Neural crest cell (in vitro differentiated cells): ENCODE results near the gene TRIP13. TPM values are rescaled to one million over a fixed set of nuclear protein-coding genes. Genes with fewer than 3 reads are reported as not detected.

Source experiments
- DNase-seq: peaks from one replicate; pipeline ENCODE4 v3.0.0; 2021; ENCODE audit warnings: low read depth, mixed read lengths, low spot score
- H3K27ac Mint-ChIP-seq: one replicate; pipeline ENCODE4 v1.8.0; 2021; ENCODE audit warnings: mild to moderate bottlenecking, mixed read lengths; ENCODE audit not compliant: unreplicated experiment
- H3K27me3 Mint-ChIP-seq: 2 replicates; pipeline ENCODE4 v1.8.0; 2021; ENCODE audit warnings: low read depth, mild to moderate bottlenecking, mixed read lengths
- H3K36me3 Mint-ChIP-seq: 2 replicates; pipeline ENCODE4 v1.8.0; 2021; ENCODE audit warnings: low read depth, mild to moderate bottlenecking, mixed read lengths
- H3K4me1 Mint-ChIP-seq: 2 replicates; pipeline ENCODE4 v1.8.0; 2021; ENCODE audit warnings: mixed read lengths
- H3K4me3 Mint-ChIP-seq: one replicate; pipeline ENCODE4 v1.8.0; 2021; ENCODE audit warnings: mild to moderate bottlenecking, mixed read lengths
- H3K9me3 Mint-ChIP-seq: 2 replicates; pipeline ENCODE4 v1.8.0; 2021; ENCODE audit warnings: mixed read lengths
- total RNA-seq: library from RNA; stranded (reverse); gene quantifications from 2 replicates; pipeline ENCODE4 v1.2.1, GENCODE V29; 2021
- TF ChIP-seq, protein P1 (sequence below): fragments of 200-600 bp; sonication (generic); conservative IDR thresholded peaks from 2 replicates; pipeline ENCODE4 v1.5.0; 2021; ENCODE audit warnings: antibody characterized with exemption, mild to moderate bottlenecking

TRIP13 gene
- total RNA-seq, 1 donor from 2014 or later = 32.6 TPM

DNA sequence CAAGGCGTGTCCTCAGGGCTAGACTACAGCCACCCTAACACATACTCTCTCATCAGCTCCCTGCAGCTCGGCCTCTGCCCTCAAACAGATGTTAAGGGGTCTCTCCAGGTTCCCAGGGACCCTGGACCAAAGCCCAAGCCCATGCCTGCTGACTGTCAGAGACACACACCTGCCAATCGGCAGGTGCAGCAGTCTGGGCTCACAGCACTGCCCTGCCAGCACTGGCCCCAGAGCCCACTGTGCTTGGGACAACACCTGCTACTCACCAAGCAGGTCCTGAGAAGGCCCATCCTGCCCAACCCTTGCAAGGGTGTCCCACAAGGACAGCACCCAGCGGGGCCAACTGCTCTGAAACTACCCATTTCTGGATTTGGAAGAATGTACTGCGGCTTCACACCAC lies 21.7 kb upstream of the TRIP13 start:
- no peak overlapping the region for H3K4me3 Mint-ChIP-seq
- TF ChIP-seq, protein P1, sequence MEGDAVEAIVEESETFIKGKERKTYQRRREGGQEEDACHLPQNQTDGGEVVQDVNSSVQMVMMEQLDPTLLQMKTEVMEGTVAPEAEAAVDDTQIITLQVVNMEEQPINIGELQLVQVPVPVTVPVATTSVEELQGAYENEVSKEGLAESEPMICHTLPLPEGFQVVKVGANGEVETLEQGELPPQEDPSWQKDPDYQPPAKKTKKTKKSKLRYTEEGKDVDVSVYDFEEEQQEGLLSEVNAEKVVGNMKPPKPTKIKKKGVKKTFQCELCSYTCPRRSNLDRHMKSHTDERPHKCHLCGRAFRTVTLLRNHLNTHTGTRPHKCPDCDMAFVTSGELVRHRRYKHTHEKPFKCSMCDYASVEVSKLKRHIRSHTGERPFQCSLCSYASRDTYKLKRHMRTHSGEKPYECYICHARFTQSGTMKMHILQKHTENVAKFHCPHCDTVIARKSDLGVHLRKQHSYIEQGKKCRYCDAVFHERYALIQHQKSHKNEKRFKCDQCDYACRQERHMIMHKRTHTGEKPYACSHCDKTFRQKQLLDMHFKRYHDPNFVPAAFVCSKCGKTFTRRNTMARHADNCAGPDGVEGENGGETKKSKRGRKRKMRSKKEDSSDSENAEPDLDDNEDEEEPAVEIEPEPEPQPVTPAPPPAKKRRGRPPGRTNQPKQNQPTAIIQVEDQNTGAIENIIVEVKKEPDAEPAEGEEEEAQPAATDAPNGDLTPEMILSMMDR = no peak
- H3K27me3 Mint-ChIP-seq = no peaks in the 10 kb centered on the region
- H3K36me3 Mint-ChIP-seq = peaks cover 24% of the 10 kb centered on the region
- H3K27ac Mint-ChIP-seq = no peak overlapping the region
- no peaks in the 10 kb centered on the region for H3K4me1 Mint-ChIP-seq
- no peaks in the 10 kb centered on the region for H3K9me3 Mint-ChIP-seq
- no peak for DNase-seq

DNA sequence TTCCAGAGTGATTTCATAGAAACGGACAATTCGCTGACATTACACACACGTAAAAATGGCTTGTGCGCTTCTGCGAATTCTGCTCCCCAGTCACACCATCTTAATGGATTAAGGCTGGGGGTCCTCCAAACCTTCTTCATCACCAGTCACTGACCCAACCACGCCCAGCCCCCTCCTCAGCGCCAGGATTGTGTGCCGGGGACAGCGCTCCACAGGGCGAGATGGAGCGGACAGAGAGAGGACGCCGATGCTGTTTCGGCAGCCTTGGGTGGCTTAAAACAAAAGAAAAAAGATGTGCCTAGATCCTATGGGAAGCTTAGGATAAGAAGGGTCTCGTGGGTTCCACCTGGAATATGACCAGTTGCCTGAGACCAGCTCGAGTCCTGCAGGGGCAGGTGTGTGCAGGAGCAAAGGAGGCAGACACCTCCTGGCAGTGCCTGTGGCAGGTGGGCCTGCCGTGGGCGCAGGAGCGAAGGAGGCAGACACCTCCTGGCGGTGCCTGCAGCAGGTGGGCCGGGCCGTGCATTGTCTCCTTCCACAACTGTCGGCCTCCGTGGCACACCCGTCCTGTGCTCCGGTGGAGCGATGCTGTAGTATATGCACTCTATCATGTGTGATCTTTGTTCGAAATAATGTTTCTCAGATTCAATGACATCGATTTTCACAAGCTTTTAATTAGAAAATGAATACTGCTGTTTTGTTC lies 20.9 kb upstream of the TRIP13 start:
- Mint-ChIP-seq H3K4me1 (no peaks in the 10 kb centered on the region), H3K9me3 (no peaks in the 10 kb centered on the region), H3K36me3 (peaks cover 24% of the 10 kb centered on the region), H3K27ac (no peak overlapping the region), H3K27me3 (no peaks in the 10 kb centered on the region), H3K4me3 (no peak overlapping the region)
- no peak for DNase-seq
- TF ChIP-seq, protein P1 = no peak

- Mint-ChIP-seq H3K9me3 (no peaks in the 10 kb centered on the region), H3K27ac (no peak overlapping the region), H3K4me3 (no peak overlapping the region), H3K4me1 (no peaks in the 10 kb centered on the region), H3K27me3 (no peaks in the 10 kb centered on the region), H3K36me3 (peaks cover 24% of the 10 kb centered on the region)
- DNase-seq = no peak
- TF ChIP-seq, protein P1 = no peak
Observed at GRCh38 chr5:872301-872700, 20.4 kb upstream of the TRIP13 start.

DNA sequence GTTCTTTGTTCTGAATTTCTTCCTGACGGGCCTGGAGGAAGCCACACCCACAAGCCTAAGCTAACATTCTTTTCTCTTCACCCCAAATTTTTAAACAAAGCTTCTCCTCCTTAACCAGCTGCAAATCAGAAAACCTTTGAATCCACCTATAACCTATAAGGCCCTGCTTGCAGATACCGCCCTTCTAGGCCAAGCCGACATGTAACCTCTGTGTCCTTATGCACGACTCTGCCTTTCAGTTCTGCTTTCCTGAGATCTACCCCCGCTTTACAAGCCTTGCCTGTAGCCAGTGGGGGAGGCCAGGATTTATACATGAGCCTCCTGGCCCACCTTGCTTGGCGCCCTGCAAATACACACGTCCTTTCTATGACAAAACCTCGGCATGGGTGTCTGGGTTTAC lies 19.4 kb upstream of the TRIP13 start:
- DNase-seq = no peak
- peak overlapping the region; percentile 22 for H3K27ac Mint-ChIP-seq
- H3K4me3 Mint-ChIP-seq = no peak overlapping the region
- peaks cover 17% of the 10 kb centered on the region for H3K36me3 Mint-ChIP-seq
- H3K27me3 Mint-ChIP-seq = no peaks in the 10 kb centered on the region
- TF ChIP-seq, protein P1 = no peak
- H3K4me1 Mint-ChIP-seq = no peaks in the 10 kb centered on the region
- no peaks in the 10 kb centered on the region for H3K9me3 Mint-ChIP-seq

DNA sequence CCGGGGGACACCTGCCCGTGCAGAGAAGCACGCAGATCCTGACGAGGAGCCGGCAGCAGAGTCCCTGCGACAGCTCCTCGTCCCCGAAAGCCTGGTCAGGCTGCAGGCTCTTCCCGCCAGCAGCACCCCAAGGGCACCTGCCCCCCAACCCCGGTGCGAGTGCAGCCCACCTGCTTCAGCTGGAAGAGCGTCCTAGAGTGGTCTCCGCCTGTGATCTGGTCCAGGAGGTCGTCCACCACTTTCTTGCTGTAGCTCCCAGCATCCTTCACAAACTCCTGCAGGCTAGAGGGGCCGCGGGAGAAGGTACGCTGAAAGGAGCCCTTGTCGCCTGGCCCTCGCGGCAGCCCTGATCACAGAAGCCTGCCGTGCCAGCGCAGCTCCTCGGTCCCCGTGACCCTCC lies 16.8 kb upstream of the TRIP13 start:
- no peak overlapping the region for H3K27ac Mint-ChIP-seq
- H3K27me3 Mint-ChIP-seq = no peaks in the 10 kb centered on the region
- no peaks in the 10 kb centered on the region for H3K9me3 Mint-ChIP-seq
- no peak overlapping the region for H3K4me3 Mint-ChIP-seq
- DNase-seq = no peak
- TF ChIP-seq, protein P1 = no peak
- H3K36me3 Mint-ChIP-seq = peaks cover 12% of the 10 kb centered on the region
- no peaks in the 10 kb centered on the region for H3K4me1 Mint-ChIP-seq
